CD4-positive, CD25-positive, alpha-beta regulatory T cell (primary cell): ENCODE measurements around the gene MASP2. TPM values are rescaled to one million over a fixed set of nuclear protein-coding genes. Genes with fewer than 3 reads are reported as not detected.
"Not testable (repeated sequence)": the region's sequence is repeated elsewhere in the genome, so short reads cannot be mapped to it uniquely, and the experiment has no call there.

Experiments
- ATAC-seq, 2 donors: fragments of 150-1000 bp; cut with Tn5 transposase; one replicate each; pipeline ENCODE4 v1.10.0; 2021; ENCODE audit warnings: low read depth in 2 of 2, moderate number of reproducible peaks in 2 of 2, moderate library complexity in 1 of 2
- DNase-seq, 3 donors: peaks; one replicate each; pipeline versions ENCODE4 v3.0.0 to v3.0.0-alpha.2; 2012 to 2022; ENCODE audit warnings: mixed read lengths in 1 of 3
- H3K27ac ChIP-seq: one replicate; pipeline ENCODE4 v1.7.0; 2013; ENCODE audit warnings: mild to moderate bottlenecking, low read length; ENCODE audit not compliant: insufficient read depth, poor library complexity, severe bottlenecking
- H3K27me3 ChIP-seq: one replicate; pipeline ENCODE4 v1.7.0; 2013; ENCODE audit warnings: low read length; ENCODE audit not compliant: control insufficient read depth, insufficient read depth
- H3K36me3 ChIP-seq: one replicate; pipeline ENCODE4 v1.7.0; 2013; ENCODE audit warnings: mild to moderate bottlenecking, low read length, moderate library complexity; ENCODE audit not compliant: control insufficient read depth, insufficient read depth
- H3K4me1 ChIP-seq: 2 replicates; pipeline ENCODE4 v1.7.0; 2013; ENCODE audit warnings: mild to moderate bottlenecking, low read length; ENCODE audit not compliant: insufficient read depth, control insufficient read depth, poor library complexity, severe bottlenecking
- H3K4me3 ChIP-seq: one replicate; pipeline ENCODE4 v1.7.0; 2013; ENCODE audit warnings: low read depth, mild to moderate bottlenecking, low read length, moderate library complexity
- H3K9me3 ChIP-seq, 2 experiments: 1 replicate in 1 of 2; 2 replicates in 1 of 2; pipeline ENCODE4 v1.7.0; 2013; ENCODE audit warnings: low read length in 2 of 2, mild to moderate bottlenecking in 1 of 2, moderate library complexity in 1 of 2; ENCODE audit not compliant: control insufficient read depth in 2 of 2
- H3K27ac Mint-ChIP-seq, 3 donors: one replicate each; pipeline ENCODE4 v1.8.0; 2020 to 2022; ENCODE audit warnings: mild to moderate bottlenecking in 3 of 3, mixed read lengths in 3 of 3, moderate library complexity in 2 of 3
- H3K27me3 Mint-ChIP-seq: one replicate; pipeline ENCODE4 v1.8.0; 2022; ENCODE audit warnings: mild to moderate bottlenecking, mixed read lengths
- H3K36me3 Mint-ChIP-seq: one replicate; pipeline ENCODE4 v1.8.0; 2020; ENCODE audit warnings: mixed read lengths
- H3K4me1 Mint-ChIP-seq, 4 donors: one replicate each; pipeline ENCODE4 v1.8.0; 2020 to 2022; ENCODE audit warnings: mixed read lengths in 4 of 4, mild to moderate bottlenecking in 1 of 4
- H3K4me3 Mint-ChIP-seq, 4 donors: one replicate each; pipeline ENCODE4 v1.8.0; 2020 to 2022; ENCODE audit warnings: mild to moderate bottlenecking in 4 of 4, mixed read lengths in 4 of 4, moderate library complexity in 3 of 4
- H3K9me3 Mint-ChIP-seq, 7 donors: one replicate each; pipeline ENCODE4 v1.8.0; 2020 to 2022; ENCODE audit warnings: mixed read lengths in 7 of 7, mild to moderate bottlenecking in 3 of 7, moderate library complexity in 2 of 7
- polyA plus RNA-seq, 4 donors: library from polyadenylated mRNA; unstranded; fragments of 300-500 nt; fragmentation: Illumina TruSeq; gene quantifications; one replicate each; pipeline ENCODE4 v1.2.3, GENCODE V29; 2021
- total RNA-seq: library from RNA; stranded (reverse); gene quantifications from one replicate; pipeline ENCODE4 v1.2.3, GENCODE V29; 2022

MASP2 gene
- total and polyA plus RNA-seq, 5 donors from 2014 or later, result 0.15 to 0.29 TPM; not detected in 3

GRCh38 chr1:11040105-11040429 is 7.0 kb downstream of the MASP2 start:
- not testable (repeated sequence) for H3K9me3 ChIP-seq, H3K27me3 ChIP-seq, H3K9me3 Mint-ChIP-seq, H3K4me1 Mint-ChIP-seq, H3K36me3 ChIP-seq, H3K27ac ChIP-seq, H3K4me1 ChIP-seq, DNase-seq, H3K27ac Mint-ChIP-seq, H3K27me3 Mint-ChIP-seq, H3K4me3 Mint-ChIP-seq, ATAC-seq, H3K36me3 Mint-ChIP-seq, H3K4me3 ChIP-seq

- Mint-ChIP-seq H3K4me1 (peaks cover 5 to 7% (median 6%) of the 10 kb centered on the region in 4 donors), H3K27me3 (peaks cover 8% of the 10 kb centered on the region), H3K36me3 (no peaks in the 10 kb centered on the region), H3K9me3 (no peaks in the 10 kb centered on the region), H3K4me3 (no peak overlapping the region), H3K27ac (no peak overlapping the region)
- peaks cover 2% of the 10 kb centered on the region for H3K27me3 ChIP-seq
- H3K4me3 ChIP-seq, result no peak overlapping the region
- no peak overlapping the region for H3K27ac ChIP-seq
- H3K36me3 ChIP-seq, result no peaks in the 10 kb centered on the region
- no peaks in the 10 kb centered on the region for H3K4me1 ChIP-seq
- no peak for ATAC-seq
- no peaks in the 10 kb centered on the region for H3K9me3 ChIP-seq
- DNase-seq, result no peak
Observed at GRCh38 chr1:11039351-11040104, 7.5 kb downstream of the MASP2 start.

GRCh38 chr1:11037740-11038182 is 9.3 kb downstream of the MASP2 start:
- Histone ChIP-seq H3K27me3 (peaks cover 2% of the 10 kb centered on the region), H3K9me3 (no peaks in the 10 kb centered on the region), H3K4me1 (no peaks in the 10 kb centered on the region), H3K4me3 (no peak overlapping the region), H3K27ac (no peak overlapping the region), H3K36me3 (no peaks in the 10 kb centered on the region)
- H3K4me1 Mint-ChIP-seq, result peaks cover 5 to 7% (median 6%) of the 10 kb centered on the region in 4 donors
- DNase-seq, result peak; percentile 77 to 90 (median 87)
- H3K27me3 Mint-ChIP-seq, result peaks cover 8% of the 10 kb centered on the region
- H3K36me3 Mint-ChIP-seq, result no peaks in the 10 kb centered on the region
- H3K4me3 Mint-ChIP-seq, result no peak overlapping the region
- H3K27ac Mint-ChIP-seq, result peak overlapping the region in 1 of 3 donors; percentile 54
- no peaks in the 10 kb centered on the region for H3K9me3 Mint-ChIP-seq
- peak; percentile 94 to 95 for ATAC-seq

GRCh38 chr1:11037019-11037739 is 9.9 kb downstream of the MASP2 start:
- not testable (repeated sequence) for H3K4me3 ChIP-seq, ATAC-seq, H3K27ac Mint-ChIP-seq, H3K4me3 Mint-ChIP-seq, DNase-seq, H3K36me3 ChIP-seq, H3K9me3 Mint-ChIP-seq, H3K9me3 ChIP-seq, H3K27ac ChIP-seq, H3K36me3 Mint-ChIP-seq, H3K4me1 ChIP-seq, H3K4me1 Mint-ChIP-seq, H3K27me3 ChIP-seq, H3K27me3 Mint-ChIP-seq

- H3K36me3 ChIP-seq, result peaks cover 14% of the 10 kb centered on the region
- H3K27ac ChIP-seq, result no peak overlapping the region
- no peaks in the 10 kb centered on the region for H3K9me3 ChIP-seq
- Mint-ChIP-seq H3K4me3 (no peak overlapping the region), H3K36me3 (peaks cover 8% of the 10 kb centered on the region), H3K27me3 (no peaks in the 10 kb centered on the region), H3K4me1 (peaks cover 0 to 7% (median 1%) of the 10 kb centered on the region in 4 donors), H3K27ac (no peak overlapping the region), H3K9me3 (no peaks in the 10 kb centered on the region)
- no peak for ATAC-seq
- no peak overlapping the region for H3K4me3 ChIP-seq
- no peaks in the 10 kb centered on the region for H3K27me3 ChIP-seq
- DNase-seq, result no peak
- no peaks in the 10 kb centered on the region for H3K4me1 ChIP-seq
Observed at GRCh38 chr1:11031624-11032262, 15.3 kb downstream of the MASP2 start.

- ATAC-seq (no peak), DNase-seq (no peak)
- Histone ChIP-seq H3K27ac (no peak overlapping the region), H3K4me3 (no peak overlapping the region), H3K4me1 (no peaks in the 10 kb centered on the region), H3K36me3 (peaks cover 21% of the 10 kb centered on the region), H3K27me3 (no peaks in the 10 kb centered on the region), H3K9me3 (no peaks in the 10 kb centered on the region)
- Mint-ChIP-seq H3K36me3 (peaks cover 8% of the 10 kb centered on the region), H3K27me3 (no peaks in the 10 kb centered on the region), H3K4me1 (peaks cover 0 to 8% (median 1%) of the 10 kb centered on the region in 4 donors), H3K9me3 (no peaks in the 10 kb centered on the region), H3K27ac (peak overlapping the region in 2 of 3 donors; percentile 15 to 43), H3K4me3 (no peak overlapping the region)
Observed at GRCh38 chr1:11030865-11031264, 16.2 kb downstream of the MASP2 start.

- H3K9me3 ChIP-seq, result no peaks in the 10 kb centered on the region
- ATAC-seq, result no peak
- Mint-ChIP-seq H3K4me3 (no peak overlapping the region), H3K27ac (peak overlapping the region in 1 of 3 donors; percentile 2), H3K27me3 (no peaks in the 10 kb centered on the region), H3K9me3 (no peaks in the 10 kb centered on the region), H3K36me3 (peaks cover 26% of the 10 kb centered on the region), H3K4me1 (peaks cover 0 to 26% (median 14%) of the 10 kb centered on the region in 4 donors)
- H3K4me1 ChIP-seq, result no peaks in the 10 kb centered on the region
- H3K27me3 ChIP-seq, result no peaks in the 10 kb centered on the region
- peaks cover 47% of the 10 kb centered on the region for H3K36me3 ChIP-seq
- H3K27ac ChIP-seq, result no peak overlapping the region
- DNase-seq, result no peak
- H3K4me3 ChIP-seq, result no peak overlapping the region
Observed at GRCh38 chr1:11028018-11028417, 19.0 kb downstream of the MASP2 start.
